ENCODE results near the gene MAGEA10.

MAGEA10 gene

DNA sequence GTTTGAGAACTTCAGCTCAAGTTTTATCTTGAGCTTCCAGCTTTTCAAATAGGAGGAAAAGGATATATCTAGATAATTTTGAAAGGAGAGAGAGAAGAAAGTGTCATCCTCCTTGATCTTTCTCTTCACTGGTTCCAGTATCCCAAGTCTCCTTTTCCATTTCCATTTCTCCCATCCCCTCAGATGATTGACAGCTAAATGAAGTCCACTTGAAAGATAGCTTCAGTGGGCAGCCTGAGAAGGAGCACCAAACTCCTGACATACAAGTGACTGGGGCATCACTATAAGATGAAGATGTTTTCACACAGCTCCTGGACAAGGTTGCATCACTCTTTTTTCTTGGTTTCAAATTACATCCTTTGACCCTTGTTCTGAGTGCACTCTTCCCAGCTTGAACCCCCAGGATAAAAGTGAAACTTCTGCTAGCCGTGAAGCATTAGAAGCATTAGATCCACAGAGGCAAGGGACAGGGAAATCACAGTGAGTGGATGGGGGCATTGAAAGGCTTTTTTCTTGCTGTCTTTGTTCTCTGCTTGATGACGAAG is 17.5 kb upstream of the MAGEA10 start:
- Histone ChIP-seq H2AFZ (ENCODE audit: low read depth, low read length) (no peak overlapping the region), H3K4me3 (ENCODE audit: low read length) (no peak overlapping the region), H3K36me3 (replicated peaks; ENCODE audit: low read depth, low read length) (no peaks in the 10 kb centered on the region), H3K79me2 (ENCODE audit: low read length) (no peaks in the 10 kb centered on the region), H3K27me3 (ENCODE audit: low read depth, low read length) (no peaks in the 10 kb centered on the region), H3K9ac (ENCODE audit: low read length) (no peak overlapping the region), H3K4me1 (ENCODE audit: low read length) (no peaks in the 10 kb centered on the region), H4K20me1 (ENCODE audit: insufficient read depth, low read length) (no peaks in the 10 kb centered on the region), H3K9me3 (ENCODE audit: insufficient read depth, low read length) (no peaks in the 10 kb centered on the region), H3K4me2 (ENCODE audit: low read length) (no peak overlapping the region), H3K27ac (ENCODE audit: low read length) (no peak overlapping the region)
- no peak for TF ChIP-seq EZH2phosphoT487 (IDR thresholded peaks at IDR 0.05; ENCODE audit: low read depth)
- TF ChIP-seq, protein P1, sequence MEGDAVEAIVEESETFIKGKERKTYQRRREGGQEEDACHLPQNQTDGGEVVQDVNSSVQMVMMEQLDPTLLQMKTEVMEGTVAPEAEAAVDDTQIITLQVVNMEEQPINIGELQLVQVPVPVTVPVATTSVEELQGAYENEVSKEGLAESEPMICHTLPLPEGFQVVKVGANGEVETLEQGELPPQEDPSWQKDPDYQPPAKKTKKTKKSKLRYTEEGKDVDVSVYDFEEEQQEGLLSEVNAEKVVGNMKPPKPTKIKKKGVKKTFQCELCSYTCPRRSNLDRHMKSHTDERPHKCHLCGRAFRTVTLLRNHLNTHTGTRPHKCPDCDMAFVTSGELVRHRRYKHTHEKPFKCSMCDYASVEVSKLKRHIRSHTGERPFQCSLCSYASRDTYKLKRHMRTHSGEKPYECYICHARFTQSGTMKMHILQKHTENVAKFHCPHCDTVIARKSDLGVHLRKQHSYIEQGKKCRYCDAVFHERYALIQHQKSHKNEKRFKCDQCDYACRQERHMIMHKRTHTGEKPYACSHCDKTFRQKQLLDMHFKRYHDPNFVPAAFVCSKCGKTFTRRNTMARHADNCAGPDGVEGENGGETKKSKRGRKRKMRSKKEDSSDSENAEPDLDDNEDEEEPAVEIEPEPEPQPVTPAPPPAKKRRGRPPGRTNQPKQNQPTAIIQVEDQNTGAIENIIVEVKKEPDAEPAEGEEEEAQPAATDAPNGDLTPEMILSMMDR (IDR thresholded peaks at IDR 0.05; ENCODE audit: low read depth, low read length): no peak

DNA sequence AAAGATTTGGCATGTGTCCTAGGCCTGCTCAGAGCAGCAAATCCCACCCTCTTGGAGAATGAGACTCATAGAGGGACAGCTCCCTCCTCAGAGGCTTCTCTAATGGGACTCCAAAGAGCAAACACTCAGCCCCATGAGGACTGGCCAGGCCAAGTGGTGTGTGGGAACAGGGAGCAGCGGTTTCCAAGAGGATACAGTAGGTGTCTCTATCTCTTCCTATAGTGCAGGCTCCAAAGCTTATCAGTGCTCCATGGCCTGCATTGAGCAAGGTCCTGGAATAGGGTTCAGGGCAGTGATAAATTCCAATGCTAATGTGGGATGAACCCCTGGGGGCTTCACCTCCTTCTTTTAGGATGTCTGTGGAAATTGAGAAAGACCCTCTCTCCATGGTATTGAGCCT is 15.7 kb upstream of the MAGEA10 start:
- Histone ChIP-seq H3K36me3 (replicated peaks; ENCODE audit: low read depth, low read length) (no peaks in the 10 kb centered on the region), H3K79me2 (ENCODE audit: low read length) (no peaks in the 10 kb centered on the region), H3K27ac (ENCODE audit: low read length) (no peak overlapping the region), H2AFZ (ENCODE audit: low read depth, low read length) (no peak overlapping the region), H3K4me1 (ENCODE audit: low read length) (no peaks in the 10 kb centered on the region), H3K4me2 (ENCODE audit: low read length) (no peak overlapping the region), H3K4me3 (ENCODE audit: low read length) (no peak overlapping the region), H3K27me3 (ENCODE audit: low read depth, low read length) (no peaks in the 10 kb centered on the region), H3K9me3 (ENCODE audit: insufficient read depth, low read length) (no peaks in the 10 kb centered on the region), H3K9ac (ENCODE audit: low read length) (no peak overlapping the region), H4K20me1 (ENCODE audit: insufficient read depth, low read length) (no peaks in the 10 kb centered on the region)
- TF ChIP-seq, protein P1 (IDR thresholded peaks at IDR 0.05; ENCODE audit: low read depth, low read length): no peak
- no peak for TF ChIP-seq EZH2phosphoT487 (IDR thresholded peaks at IDR 0.05; ENCODE audit: low read depth)

- no peak overlapping the region for H2AFZ ChIP-seq (ENCODE audit: low read depth, low read length)
- no peaks in the 10 kb centered on the region for H3K9me3 ChIP-seq (ENCODE audit: insufficient read depth, low read length)
- no peak for TF ChIP-seq EZH2phosphoT487 (IDR thresholded peaks at IDR 0.05; ENCODE audit: low read depth)
- TF ChIP-seq, protein P1 (IDR thresholded peaks at IDR 0.05; ENCODE audit: low read depth, low read length): no peak
- H3K27ac ChIP-seq (ENCODE audit: low read length): no peak overlapping the region
- H3K4me2 ChIP-seq (ENCODE audit: low read length): no peak overlapping the region
- H4K20me1 ChIP-seq (ENCODE audit: insufficient read depth, low read length): no peaks in the 10 kb centered on the region
- H3K36me3 ChIP-seq (replicated peaks; ENCODE audit: low read depth, low read length): no peaks in the 10 kb centered on the region
- H3K4me1 ChIP-seq (ENCODE audit: low read length): no peaks in the 10 kb centered on the region
- H3K27me3 ChIP-seq (ENCODE audit: low read depth, low read length): no peaks in the 10 kb centered on the region
- no peak overlapping the region for H3K9ac ChIP-seq (ENCODE audit: low read length)
- no peak overlapping the region for H3K4me3 ChIP-seq (ENCODE audit: low read length)
- H3K79me2 ChIP-seq (ENCODE audit: low read length): no peaks in the 10 kb centered on the region
These were observed 12.9 kb upstream of the MAGEA10 start for GRCh38 chrX:152151256-152151655.

GRCh38 chrX:152149648-152150047 is 11.3 kb upstream of the MAGEA10 start:
- H2AFZ ChIP-seq (ENCODE audit: low read depth, low read length): no peak overlapping the region
- H3K4me1 ChIP-seq (ENCODE audit: low read length): no peaks in the 10 kb centered on the region
- H3K36me3 ChIP-seq (replicated peaks; ENCODE audit: low read depth, low read length): no peaks in the 10 kb centered on the region
- H3K4me2 ChIP-seq (ENCODE audit: low read length): no peak overlapping the region
- H3K4me3 ChIP-seq (ENCODE audit: low read length): no peak overlapping the region
- no peaks in the 10 kb centered on the region for H3K79me2 ChIP-seq (ENCODE audit: low read length)
- no peak overlapping the region for H3K9ac ChIP-seq (ENCODE audit: low read length)
- no peaks in the 10 kb centered on the region for H3K27me3 ChIP-seq (ENCODE audit: low read depth, low read length)
- no peaks in the 10 kb centered on the region for H3K9me3 ChIP-seq (ENCODE audit: insufficient read depth, low read length)
- no peak overlapping the region for H3K27ac ChIP-seq (ENCODE audit: low read length)
- H4K20me1 ChIP-seq (ENCODE audit: insufficient read depth, low read length): no peaks in the 10 kb centered on the region
- no peak for TF ChIP-seq EZH2phosphoT487 (IDR thresholded peaks at IDR 0.05; ENCODE audit: low read depth)
- TF ChIP-seq, protein P1 (IDR thresholded peaks at IDR 0.05; ENCODE audit: low read depth, low read length): no peak

Data from OCI-LY3 (cell line).